Stimulated activated CD4-positive, alpha-beta T cell treated with anti-CD3 and anti-CD28 coated beads, Interleukin-15, amount 100 ng/mL, for 1 hour (primary cell): Measurements from ENCODE around the gene HPCAL4.

Source experiments
- DNase-seq, 2 donors: peaks; one replicate each; pipeline ENCODE4 v3.0.0-alpha.2; 2020; ENCODE audit warnings: low read depth in 1 of 2, low spot score in 1 of 2

Gene HPCAL4

DNA sequence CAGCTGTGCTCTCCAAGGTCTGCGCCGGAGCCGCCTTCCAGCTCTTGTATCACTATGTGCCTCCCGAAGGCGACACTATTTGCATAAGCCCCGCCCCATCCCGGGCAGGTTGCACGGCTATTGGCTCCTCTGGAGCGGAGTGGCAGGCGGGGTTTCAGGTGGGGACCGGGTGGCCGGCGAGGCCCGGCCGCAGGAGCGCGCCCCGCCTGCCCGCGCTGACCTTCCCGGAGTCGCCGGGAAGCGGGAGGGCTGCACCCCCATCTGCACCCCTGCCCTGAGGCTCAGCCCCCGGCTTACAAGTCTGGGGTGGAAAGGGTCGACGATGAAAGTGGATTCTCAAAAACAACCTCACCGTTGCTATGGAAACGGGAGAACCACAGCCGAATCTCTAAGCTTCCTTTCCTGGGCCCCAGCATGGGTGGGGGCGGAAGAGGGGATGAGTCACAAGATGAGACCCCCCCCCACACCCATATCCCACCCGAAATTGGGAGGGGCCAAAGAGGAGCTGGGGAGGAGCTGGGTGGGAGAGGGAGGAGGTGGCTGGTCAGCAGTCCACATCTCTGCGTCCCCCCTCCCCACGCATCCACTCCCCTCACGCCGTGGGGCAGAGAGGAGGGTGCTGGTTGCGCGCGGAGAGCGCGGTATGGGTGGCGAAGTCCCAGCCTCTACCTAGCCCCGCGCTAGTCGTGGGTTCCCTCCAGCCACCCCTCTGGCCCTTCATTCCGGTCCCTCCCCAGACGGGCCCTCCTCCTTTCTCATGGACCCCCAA is at the start of gene HPCAL4:
Gene HPCAL4 (minus strand): TSS at position 51 of the 769 bp plus-strand sequence. CDS start 6,830 bp downstream, outside the sequence.
- DNase-seq = peak; percentile 75 to 87

DNA sequence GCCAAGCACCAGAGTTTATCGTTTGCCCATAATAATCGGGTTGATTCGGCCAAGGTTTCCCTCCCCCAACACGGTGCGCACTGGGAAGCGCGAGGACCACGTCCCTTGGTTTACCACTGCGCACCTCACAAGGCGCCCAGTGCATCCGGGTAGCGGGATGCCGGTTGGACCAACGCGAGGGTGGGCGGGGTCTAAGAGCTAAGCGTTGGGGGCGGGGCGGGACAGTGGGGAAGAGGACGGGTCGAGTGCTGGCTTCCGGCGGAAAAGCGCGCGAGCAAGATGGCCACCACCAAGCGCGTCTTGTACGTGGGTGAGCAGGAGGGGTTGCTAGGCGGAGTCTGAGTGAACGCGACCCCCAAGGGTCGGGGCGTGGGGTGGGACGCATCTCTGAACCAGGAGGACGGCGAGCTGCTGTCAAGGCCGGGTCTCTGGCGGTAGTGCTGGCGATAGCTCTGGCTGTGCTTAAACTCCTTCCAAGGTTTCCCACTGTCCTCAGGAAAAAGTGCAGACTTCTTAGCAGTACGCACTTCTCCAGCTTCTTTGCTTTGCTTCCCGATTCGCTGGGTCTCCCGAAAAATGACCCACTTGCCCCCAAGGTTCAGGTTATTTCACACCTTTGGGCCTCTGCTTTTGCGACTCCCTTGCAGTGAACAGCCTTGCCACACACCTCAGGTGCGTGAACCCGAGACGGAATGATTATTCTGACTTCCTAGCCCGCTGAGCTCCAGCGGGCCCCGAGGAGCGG is 47.6 kb upstream of the HPCAL4 start, which contains the start of gene PPIE:
Gene PPIE (plus strand): TSS at position 261 of the 745 bp plus-strand sequence. CDS start 19 bp downstream, at position 280.
- peak; percentile 85 to 95 for DNase-seq

DNA sequence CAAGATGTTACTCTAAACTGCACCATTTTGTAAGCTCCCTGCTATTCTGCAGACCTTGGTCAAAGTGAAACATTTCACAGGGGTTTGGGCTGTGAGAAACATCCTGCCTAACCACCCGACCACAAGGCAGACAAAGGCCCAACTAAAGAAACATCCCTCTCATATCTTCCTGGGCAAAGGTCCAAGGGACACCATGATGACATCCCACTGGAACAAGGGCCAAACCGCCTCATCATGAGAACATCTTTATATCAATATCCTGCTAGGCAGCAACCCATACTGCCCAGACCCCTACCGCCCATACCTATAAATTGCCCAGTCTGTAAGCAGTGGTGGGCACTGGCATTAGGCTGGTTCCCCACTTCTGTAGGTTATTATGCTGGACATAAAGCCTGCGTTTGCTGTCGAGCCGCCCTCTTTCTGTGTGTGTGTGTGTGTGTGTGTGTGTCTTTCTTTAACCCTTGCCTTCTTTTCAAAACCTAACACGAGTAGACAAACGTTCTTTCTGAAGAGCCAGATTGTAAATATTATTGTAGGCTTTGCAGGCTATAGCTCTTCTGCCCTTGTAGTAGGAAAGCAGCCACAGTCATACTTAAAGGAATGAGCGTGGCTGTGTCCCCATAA is 46.4 kb upstream of the HPCAL4 start:
- DNase-seq = no peak

DNA sequence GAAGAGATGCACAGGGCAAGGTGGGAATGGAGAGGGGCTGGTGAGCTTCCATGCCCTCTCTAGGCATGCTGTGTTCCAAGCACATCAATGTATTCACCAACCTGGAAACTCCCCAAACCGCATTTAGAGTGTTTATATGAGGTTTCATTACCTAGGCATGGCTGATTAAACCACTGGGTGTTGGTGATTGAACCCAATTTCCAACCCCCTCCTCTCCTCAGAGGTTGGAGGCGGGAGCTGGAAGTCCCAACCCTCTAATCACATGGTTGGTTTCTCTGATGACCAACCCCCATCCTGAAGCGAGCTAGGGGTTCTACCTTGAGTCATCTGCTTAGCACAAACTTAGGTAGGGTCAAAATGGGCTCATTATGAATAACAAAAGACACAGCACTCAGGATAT is 44.5 kb upstream of the HPCAL4 start:
- no peak for DNase-seq

DNA sequence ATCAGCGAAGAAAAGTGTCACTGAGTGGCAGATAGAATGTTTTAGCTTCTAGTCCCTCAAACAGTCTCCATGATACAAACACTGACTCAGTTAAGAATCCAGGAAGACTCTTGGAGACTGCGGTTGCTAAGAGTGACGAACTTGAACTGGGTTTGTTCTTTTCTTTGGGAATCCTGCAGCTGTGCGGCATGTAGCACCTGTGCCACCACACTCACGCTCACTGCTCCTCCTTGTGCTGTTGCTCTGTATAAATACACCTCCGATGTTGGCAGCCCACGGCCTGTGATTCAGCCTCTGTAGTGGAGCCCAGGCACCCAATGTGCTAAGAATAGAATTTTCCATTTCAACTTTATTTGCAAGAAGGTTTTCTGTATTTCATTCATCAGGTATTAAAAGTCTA is 41.9 kb upstream of the HPCAL4 start:
- DNase-seq = no peak

DNA sequence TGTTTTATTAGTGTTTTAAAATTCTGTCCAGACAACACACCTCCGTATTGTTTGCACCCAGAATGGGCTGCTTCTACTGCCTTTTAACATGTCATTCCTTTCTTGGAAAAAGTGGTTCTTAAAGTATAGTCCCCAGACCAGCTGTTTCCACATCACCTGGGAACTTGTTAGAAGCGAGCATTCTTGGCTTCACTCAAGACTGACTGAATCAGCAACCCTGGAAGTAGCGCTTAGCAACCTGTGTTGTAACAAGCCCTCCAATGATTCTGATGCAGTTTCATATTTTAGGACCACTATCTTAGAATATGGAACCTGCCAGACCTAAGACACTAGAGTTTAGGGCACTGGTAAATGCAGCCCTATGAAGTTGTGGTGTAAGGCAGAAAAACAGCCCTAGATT is 41.5 kb upstream of the HPCAL4 start:
- DNase-seq = no peak

DNA sequence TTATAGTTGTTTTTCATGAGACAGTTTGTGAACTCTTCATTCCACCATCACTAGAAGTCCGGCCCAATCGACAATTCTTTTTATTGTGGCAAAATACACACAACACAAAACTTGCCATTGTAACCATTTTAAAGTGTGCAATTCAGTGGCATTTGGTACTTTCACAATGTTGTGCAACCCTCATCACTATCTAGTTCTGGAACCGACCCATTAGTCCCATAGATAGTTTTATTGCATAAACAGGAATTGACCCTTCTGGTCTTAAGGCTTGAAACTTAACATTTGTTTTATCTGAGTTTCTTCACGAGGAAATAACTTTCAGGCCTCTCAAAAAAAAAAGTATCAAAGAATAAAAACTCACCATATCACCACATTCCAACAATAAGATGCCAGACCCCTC is 38.6 kb upstream of the HPCAL4 start:
- no peak for DNase-seq

DNA sequence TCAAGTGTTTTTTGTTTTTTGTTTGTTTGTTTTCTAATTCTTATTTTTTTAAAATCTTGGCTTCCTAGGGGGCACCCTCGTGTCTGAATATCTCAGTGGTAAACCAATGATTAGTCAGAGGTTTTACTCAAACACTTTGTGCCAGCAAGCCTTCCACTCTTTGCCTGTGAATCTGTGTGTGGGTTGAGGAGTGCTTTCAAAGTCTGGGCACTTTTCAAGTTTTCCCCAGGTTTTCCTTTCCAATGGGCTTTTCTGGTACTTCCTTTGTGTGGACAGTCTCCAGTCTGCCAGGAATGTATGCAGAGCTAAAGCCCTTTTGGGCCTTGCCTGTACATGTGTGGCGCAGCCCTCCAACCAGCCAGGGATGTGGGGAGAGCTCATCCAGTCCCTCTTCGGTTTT is 37.8 kb upstream of the HPCAL4 start:
- no peak for DNase-seq

DNA sequence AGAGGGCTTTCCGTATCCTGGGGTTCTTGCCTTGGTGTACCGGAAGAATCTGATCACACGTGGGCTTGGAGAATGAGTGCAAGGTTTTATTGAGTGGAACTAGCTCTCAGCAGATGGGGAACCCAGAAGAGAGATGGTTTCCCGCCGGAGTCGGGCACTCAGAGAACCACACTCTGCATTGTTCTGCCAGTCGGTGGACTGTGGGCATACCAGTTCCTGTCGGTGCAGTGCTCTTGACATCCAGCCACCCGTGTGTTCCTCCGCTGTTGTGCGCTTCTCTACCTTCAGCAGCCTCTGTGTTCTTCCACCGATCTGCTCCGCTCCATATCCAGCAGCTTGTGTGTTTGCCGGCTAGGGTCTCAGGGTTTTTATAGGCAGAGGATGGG is 36.7 kb upstream of the HPCAL4 start:
- no peak for DNase-seq

DNA sequence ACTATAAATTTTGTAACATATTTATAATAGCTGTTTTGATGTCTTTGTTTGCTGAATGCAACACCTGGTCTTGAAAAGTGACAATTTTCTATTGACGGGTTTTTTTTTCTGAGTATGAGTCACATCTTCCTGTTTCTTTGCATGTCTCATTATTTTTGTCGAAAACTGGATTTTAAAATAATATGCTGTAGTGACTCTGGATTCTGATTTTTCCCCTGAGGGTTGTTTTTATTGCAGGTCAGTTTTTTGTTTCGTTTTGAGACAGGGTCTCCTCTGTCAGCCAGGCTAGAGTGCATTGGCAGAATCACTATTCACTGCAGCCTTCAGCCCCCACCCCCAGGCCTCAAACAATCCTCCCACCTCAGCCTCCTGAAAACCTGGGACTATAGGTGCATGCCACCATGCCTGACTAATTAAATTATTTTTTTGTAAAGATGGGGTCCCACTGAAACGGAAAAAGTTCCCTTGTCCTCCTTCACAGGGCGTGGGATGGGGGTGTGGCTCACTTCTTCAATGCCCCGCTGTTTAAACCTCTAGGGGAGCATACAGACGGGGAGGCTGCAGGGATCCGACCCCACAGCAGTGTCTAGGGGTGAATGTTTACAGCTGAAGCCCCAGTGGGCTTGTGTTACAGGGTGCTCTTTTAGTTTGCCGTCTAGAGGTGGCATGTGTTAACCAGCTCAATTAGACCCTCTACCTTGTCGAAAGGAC is 36.1 kb upstream of the HPCAL4 start:
- no peak for DNase-seq

DNA sequence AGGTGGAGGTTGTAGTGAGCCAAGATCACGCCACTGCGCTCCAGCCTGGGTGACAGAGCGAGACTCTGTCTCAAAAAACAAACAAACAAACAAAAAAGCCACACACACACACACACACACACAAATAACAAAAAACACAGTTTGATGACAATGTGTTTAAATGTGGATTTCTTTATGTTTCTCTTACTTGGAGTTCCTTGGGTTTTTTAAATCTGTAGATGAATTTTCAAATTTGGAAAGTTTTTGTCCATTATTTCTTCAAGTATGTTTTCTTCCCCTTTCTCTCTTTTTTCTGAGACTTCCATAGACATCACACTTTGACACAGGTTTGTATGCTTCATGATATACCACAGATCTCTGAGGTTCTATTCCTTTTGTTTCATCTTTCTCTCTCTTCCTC is 35.4 kb upstream of the HPCAL4 start:
- no peak for DNase-seq

DNA sequence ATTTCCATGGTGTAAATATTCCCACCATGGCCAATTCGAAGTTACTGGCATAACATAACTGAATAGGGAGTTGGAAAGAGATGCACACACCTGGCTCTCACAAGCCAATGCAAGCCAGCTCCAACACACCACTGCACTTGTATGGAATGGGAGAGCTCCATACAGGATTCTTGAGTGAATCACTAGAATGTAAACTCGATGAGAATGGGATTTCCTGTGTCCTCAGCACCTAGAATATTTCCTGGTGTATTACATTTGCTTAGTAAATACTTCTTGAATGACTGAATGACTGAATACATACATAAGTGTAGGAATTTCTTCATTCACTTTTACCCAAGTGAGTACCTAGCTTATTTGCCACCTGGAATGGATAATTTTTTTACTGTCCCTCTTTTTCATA is 31.3 kb upstream of the HPCAL4 start:
- DNase-seq = no peak

DNA sequence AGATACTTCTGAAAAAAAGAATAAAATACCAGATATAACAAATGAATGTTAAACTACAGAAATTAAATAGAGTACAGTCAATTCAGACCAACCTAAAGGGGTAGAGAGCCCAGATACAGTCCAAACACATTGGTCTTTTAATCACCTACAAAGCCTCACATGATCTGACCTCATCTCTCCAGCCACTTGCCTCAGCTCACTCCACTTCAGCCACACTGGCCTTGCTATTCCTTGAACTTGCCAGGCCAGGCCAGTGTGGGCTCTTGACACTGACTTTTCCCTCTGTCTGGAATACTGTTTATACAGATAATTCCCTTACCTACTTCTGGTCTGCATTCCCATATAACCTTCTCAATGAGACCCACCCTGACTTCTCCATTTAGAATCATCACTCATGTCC is 30.4 kb upstream of the HPCAL4 start:
- DNase-seq = no peak

DNA sequence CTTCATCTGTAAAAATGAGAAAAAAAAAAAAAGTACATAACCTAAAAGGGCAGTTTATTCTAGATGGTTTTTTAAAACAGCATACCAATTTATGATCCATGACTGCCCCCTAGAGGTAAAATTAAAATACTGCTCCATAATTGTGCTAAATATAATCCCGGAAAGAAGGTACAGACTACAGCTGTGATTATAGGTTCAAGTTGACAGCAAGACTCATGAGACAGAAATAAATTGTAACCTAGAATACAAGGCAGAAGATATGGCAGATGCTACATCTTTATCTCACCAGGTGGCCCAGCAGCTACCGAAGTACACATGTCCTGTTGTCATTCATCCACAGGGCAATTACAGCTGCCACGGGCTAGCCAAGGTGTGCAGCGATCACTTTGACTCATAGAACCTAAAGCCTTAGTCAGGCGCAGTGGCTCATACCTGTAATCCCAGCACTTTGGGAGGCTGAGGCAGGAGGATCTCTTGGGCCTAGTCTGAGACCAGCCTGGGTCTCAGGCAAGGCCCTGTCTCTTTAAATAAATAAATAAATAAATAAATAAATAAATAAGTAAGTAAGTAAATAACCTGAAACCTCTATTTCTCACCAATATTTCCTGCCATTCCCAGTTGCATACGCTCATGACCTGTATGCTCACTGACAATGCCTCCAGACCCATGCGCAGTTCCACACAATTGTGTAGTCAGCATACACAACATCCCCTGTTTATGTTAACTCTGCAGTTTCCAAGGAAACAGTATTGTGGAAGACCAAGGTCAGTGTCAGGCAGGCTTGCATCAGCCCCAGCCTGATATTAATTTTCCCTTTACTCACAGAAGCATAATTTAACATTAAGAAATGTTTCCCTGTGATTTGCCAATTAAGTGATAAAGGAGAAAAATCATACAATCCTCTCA is 29.1 kb upstream of the HPCAL4 start:
- DNase-seq = no peak

DNA sequence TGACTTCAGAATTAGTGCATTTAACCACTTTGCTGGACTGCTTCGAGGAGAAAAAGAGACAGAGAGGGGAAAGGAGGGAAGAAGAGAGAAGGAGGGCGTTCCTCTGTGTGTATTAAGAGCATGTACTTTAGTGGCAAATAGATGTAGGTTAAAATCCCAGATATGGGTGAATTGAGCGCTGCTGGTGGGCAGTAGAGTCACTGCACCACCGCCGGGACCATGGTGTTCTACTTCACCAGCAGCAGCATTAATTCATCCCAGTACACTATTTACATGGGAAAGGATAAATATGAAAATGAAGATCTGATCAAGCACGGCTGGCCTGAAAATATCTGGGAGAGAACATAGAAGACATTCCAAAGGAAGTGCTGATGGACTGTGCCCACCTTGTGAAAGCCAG is 26.6 kb upstream of the HPCAL4 start:
- DNase-seq = no peak

DNA sequence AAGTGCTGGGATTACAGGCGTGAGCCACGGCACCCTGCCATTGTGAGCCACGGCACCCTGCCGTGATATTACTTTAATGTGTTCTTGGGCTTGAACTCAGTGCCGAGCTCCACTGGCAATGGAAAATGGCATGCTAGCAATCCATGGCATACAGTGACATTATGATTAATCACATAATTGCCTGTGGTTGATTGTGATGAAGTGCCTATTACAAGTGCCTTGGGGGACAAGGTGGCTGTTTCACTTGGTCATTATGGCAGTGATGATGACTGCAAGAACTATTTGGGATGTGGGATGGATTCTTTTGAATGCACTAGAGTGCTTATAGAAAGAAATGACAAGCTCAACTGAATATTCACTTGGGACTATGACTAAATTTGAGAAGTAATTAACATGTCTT is 22.3 kb upstream of the HPCAL4 start:
- no peak for DNase-seq

DNA sequence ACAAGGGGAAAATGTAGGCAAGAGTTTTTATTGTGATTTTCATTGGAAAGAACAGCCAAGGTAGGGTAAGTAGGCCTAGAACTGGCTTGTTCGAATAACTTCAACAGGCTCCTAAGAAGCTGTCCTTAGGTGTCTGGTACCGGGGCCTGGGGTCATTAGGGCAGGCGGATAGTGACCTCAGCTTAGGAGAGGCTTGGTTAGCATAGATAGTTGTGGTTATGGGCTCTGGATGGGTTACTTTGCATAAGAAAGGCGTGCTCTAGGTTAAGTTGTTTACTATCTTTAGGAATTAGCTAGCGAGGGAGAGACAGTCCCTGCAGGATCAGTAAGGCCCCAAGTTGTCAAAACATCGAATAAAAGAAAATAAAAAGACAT is 20.7 kb upstream of the HPCAL4 start:
- DNase-seq = no peak

DNA sequence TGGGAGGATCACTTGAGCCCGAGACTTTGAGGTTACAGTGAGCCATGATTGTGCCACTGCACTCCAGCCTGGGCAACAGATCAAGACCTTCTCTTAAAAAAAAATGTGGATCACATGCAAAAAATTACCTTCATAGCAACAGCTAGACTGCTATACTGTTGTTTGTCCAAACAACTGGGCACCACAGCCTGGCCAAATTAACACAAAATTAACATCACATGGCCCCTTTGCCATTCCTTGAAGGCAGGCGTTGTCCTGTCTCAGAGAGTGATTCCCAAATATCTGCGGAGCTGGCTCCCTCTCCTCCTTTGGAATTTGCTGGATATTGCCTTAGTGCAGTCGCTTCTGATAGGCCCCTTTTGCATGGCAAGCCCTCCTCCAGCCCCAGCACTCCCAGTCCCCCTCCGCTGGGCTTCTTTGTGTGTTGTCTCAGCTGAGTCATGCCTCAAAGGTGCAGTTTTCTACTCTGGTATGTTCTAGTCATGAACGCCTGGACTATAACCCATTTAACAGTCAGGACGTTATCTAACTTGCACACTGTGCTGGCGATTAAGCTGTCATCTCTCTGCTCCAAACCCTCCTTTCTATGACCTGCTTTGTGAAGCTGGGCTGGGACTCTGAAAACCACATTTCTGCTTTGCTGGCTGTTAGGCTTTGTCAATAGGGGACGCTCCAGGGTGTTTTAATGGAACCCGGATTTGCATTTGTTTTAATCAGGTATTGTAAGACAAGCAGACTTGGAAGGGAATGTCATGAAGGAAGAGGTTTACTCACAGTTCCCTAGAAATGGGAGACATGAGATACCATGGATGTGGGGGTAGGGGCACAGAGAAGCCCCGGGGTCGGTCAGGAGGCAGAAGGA is 20.1 kb upstream of the HPCAL4 start:
- no peak for DNase-seq

DNA sequence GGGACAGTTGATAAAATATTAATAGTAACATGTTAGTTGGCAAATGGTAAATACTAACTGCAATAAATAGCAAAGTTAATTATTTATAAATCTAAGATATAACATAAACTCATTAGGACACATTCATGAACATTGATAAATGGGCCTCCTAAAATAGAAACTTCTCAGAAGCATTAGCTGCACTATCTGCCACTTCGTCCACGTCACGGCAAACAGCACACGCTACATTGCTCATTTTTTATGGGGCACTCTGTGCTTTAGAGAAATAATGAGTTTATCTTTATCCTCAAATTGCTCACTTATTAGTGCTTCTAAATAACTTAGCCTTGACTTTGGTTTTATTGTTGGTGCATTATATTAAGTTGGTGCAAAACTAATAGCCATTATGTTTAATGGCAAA is 16.3 kb upstream of the HPCAL4 start:
- no peak for DNase-seq

DNA sequence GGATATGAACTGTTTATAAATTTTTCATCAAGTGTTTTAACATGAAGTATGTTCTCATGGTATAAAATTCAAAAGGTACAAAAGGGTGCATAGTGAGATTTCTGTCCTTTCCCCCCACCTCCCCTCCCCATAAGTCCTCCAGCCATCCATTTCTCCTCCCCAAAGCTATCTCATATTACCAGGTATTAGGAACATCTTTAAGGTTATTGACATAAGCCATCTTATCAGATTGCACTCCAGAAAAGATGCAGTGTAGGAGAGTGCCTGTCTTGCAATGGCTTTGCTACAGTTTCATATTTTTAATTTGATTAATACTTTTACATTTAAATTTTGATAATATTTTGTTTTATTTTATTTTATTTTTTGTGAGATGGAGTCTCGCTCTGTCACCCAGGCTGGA is 13.5 kb upstream of the HPCAL4 start:
- DNase-seq = no peak
